ENCODE measurements around the gene PDPK1.

GRCh38 chr16:2597560-2597902 is 59.7 kb downstream of the PDPK1 start:
- TF ChIP-seq CTCF (IDR thresholded peaks at IDR 0.05), result no peak
- TF ChIP-seq POLR2AphosphoS5 (IDR thresholded peaks at IDR 0.05), result no peak
- TF ChIP-seq EP300 (IDR thresholded peaks at IDR 0.05), result no peak
- no peak for TF ChIP-seq POLR2A (IDR thresholded peaks at IDR 0.05)

Data from suprapubic skin (tissue), 4 donors.